GM19035 (cell line): ENCODE results near the gene SLC6A18.
"Not testable (repeated sequence)": the region's sequence is repeated elsewhere in the genome, so short reads cannot be mapped to it uniquely, and the experiment has no call there.

Source experiments
- ATAC-seq: cut with Tn5 transposase; IDR thresholded peaks from one replicate; pipeline ENCODE4 v1.9.1; 2021; ENCODE audit not compliant: unreplicated experiment

SLC6A18 gene

GRCh38 chr5:1251678-1252580 is 26.7 kb downstream of the SLC6A18 start:
- ATAC-seq = no peak

- ATAC-seq = no peak
Measured at GRCh38 chr5:1252681-1253080, 27.5 kb downstream of the SLC6A18 start.

GRCh38 chr5:1253456-1254105 is 28.4 kb downstream of the SLC6A18 start:
- ATAC-seq = no peak

- no peak for ATAC-seq
Measured at GRCh38 chr5:1254196-1254595, 29.0 kb downstream of the SLC6A18 start.

GRCh38 chr5:1255081-1255561 is 29.9 kb downstream of the SLC6A18 start:
- no peak for ATAC-seq

- ATAC-seq = no peak
Measured at GRCh38 chr5:1256776-1257175, 31.6 kb downstream of the SLC6A18 start.

- ATAC-seq = no peak
Measured at GRCh38 chr5:1257363-1257762, 32.2 kb downstream of the SLC6A18 start.

GRCh38 chr5:1257841-1258240 is 32.7 kb downstream of the SLC6A18 start:
- ATAC-seq = no peak

- no peak for ATAC-seq
Measured at GRCh38 chr5:1259806-1260480, 34.8 kb downstream of the SLC6A18 start.

- no peak for ATAC-seq
Measured at GRCh38 chr5:1261643-1262042, 36.5 kb downstream of the SLC6A18 start.

GRCh38 chr5:1262381-1262780 is 37.2 kb downstream of the SLC6A18 start:
- no peak for ATAC-seq

GRCh38 chr5:1264211-1264610 is 39.0 kb downstream of the SLC6A18 start:
- ATAC-seq = no peak

- ATAC-seq = no peak
Measured at GRCh38 chr5:1265026-1265425, 39.8 kb downstream of the SLC6A18 start.

GRCh38 chr5:1265461-1266455 is 40.6 kb downstream of the SLC6A18 start:
- ATAC-seq = no peak

- ATAC-seq = no peak
Measured at GRCh38 chr5:1266791-1267190, 41.6 kb downstream of the SLC6A18 start.

- ATAC-seq = not testable (repeated sequence)
Measured at GRCh38 chr5:1267464-1267863, 42.3 kb downstream of the SLC6A18 start.

- no peak for ATAC-seq
Measured at GRCh38 chr5:1268056-1268455, 42.9 kb downstream of the SLC6A18 start.

- no peak for ATAC-seq
Measured at GRCh38 chr5:1268666-1269065, 43.5 kb downstream of the SLC6A18 start.

GRCh38 chr5:1270426-1270825 is 45.2 kb downstream of the SLC6A18 start:
- ATAC-seq = no peak
